ENCODE results near the gene TXNRD2. TPM values are rescaled to one million over a fixed set of nuclear protein-coding genes. Genes with fewer than 3 reads are reported as not detected.

The TXNRD2 gene
- total and polyA plus RNA-seq, 8 donors: 9.6 to 41.6 (median 14.8) TPM

DNA sequence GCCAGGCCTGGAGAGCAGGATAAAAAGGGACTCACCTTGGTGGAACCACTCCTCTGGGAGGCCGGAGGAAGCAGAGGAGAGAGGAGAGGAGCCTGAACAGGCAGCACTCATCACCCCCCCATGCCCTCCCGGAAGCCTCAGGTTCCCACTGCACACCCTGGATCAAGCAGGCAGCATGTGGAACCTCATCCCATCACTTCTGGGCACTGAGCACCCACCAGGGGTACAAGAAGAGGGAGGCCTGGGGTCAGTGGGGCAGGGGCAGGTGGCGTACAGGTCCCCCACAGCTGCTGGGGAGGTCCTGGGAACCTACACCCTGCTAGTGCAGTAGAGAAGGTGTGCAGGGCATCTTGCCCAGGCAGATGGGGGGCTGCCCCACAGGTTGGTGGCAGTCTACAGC lies 35.1 kb upstream of the TXNRD2 start:
- no peaks in the 10 kb centered on the region for H3K4me1 ChIP-seq
- no peaks in the 10 kb centered on the region for H3K36me3 ChIP-seq
- FAIRE-seq: no peak
- H3K27me3 ChIP-seq: no peaks in the 10 kb centered on the region
- TF ChIP-seq, protein P1, sequence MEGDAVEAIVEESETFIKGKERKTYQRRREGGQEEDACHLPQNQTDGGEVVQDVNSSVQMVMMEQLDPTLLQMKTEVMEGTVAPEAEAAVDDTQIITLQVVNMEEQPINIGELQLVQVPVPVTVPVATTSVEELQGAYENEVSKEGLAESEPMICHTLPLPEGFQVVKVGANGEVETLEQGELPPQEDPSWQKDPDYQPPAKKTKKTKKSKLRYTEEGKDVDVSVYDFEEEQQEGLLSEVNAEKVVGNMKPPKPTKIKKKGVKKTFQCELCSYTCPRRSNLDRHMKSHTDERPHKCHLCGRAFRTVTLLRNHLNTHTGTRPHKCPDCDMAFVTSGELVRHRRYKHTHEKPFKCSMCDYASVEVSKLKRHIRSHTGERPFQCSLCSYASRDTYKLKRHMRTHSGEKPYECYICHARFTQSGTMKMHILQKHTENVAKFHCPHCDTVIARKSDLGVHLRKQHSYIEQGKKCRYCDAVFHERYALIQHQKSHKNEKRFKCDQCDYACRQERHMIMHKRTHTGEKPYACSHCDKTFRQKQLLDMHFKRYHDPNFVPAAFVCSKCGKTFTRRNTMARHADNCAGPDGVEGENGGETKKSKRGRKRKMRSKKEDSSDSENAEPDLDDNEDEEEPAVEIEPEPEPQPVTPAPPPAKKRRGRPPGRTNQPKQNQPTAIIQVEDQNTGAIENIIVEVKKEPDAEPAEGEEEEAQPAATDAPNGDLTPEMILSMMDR (IDR thresholded peaks at IDR 0.05): no peak
- intact Hi-C loops (cut with DNase I): loop anchor here in 2 of 3 donors (10.0 kb wide), 3 partner anchors 48 to 308 kb away; partner anchors contain the start of gene TANGO2 (in 1 of the 2)
- no peak overlapping the region for H3K27ac ChIP-seq
- ATAC-seq: no peak
- 92 to 94% methylated on average over 3 of the region's 3 CpGs for WGBS, 2 donors
- no peak overlapping the region for H3K4me3 ChIP-seq
- H3K9me3 ChIP-seq: no peaks in the 10 kb centered on the region
- no peak for DNase-seq

DNA sequence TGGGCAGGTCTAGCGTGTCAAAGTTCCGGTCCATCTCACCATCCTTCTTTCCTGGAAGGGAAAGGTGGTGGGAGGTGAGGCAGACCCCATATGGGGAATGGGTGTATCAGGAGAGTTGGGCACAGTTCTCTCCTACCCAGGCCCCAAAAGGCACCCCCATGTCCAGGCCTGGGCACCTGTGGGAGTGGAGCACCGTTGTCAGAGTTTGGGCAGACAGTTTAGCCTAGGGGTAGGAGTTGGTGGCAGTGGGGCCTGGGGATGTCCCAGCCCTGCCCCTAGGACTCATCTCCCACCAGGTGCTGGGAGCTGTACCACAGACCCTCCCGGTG lies 34.1 kb upstream of the TXNRD2 start:
- H3K27ac ChIP-seq: no peak overlapping the region
- intact Hi-C loops (cut with DNase I): loop anchor here in 2 of 3 donors (10.0 kb wide), 3 partner anchors 49 to 309 kb away; partner anchors contain the start of gene TANGO2 (in 1 of the 2)
- no peak for FAIRE-seq

DNA sequence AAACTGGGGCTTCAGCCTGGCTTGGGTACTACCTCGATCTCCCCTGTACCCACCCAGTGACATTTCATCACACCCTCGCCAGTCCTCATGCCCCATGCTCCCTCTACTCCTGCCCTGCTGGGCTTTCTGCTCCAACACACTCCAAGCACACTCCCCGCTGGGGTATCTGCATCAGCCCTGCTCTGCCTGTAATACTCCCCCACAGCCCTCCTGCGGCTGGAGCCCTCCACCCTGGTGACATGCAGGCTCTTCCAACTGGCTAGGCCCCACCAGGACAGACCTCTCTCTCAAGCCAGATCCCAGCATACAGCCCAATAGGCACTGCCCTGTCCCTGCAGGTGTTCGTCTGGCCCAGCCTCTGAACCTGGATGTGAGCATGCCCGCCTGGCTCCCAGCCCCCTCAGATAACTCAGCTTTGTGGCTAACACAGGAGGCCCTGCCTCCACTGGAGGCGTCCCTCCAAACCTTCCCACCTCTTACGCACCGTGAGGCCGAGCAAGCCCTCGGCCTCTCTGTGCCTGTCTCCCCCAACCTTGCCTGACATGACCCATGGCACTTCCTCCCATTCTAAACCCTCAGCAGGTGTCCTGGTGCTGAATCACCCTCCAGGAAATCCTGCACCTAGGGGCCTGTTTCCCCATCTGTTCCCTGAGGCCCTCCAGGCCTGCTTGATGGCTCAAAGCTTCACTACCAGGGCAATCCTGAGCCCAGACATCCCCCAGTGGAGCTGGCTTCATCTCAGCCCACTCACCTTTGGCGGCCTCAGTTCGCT lies 33.5 kb upstream of the TXNRD2 start:
- FAIRE-seq: no peak
- H3K27ac ChIP-seq: no peak overlapping the region

More for the DNA sequence above, 34.1 kb upstream of the TXNRD2 start:
- TF ChIP-seq, protein P1 (IDR thresholded peaks at IDR 0.05): no peak
- WGBS, 2 donors: 83 to 90% methylated on average over 4 of the region's 4 CpGs
- ATAC-seq: no peak
- Histone ChIP-seq H3K4me1 (no peaks in the 10 kb centered on the region), H3K9me3 (no peaks in the 10 kb centered on the region), H3K4me3 (no peak overlapping the region), H3K27me3 (no peaks in the 10 kb centered on the region), H3K36me3 (no peaks in the 10 kb centered on the region)
- no peak for DNase-seq

DNA sequence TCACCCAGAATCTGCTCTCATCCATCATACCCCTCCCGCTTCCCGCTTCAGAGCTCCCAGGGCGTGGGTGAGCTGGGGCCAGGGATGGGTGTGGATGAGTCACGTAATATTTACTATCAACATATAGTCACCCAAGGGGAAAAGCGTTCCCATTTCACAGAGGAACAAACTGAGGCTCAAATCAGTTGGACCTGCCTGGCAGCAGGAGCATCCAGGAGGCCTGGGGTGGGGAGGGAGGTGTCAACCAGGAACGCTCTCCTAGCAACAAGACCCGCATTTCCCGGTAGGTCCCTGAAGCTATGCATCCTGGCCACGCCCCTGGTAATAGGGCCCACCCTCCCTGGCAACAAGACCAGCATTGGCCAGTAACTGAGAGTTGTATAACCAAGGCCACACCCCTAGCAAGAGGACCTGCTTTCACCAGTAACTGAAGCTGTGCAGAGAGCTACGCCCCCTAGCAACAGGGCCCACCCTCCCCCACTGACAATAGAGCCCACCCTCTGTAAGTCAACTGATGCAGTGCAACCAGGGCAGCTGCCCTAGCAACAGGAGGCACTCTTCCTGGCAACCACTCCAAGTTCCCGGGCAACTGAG lies 32.7 kb upstream of the TXNRD2 start:
- H3K27ac ChIP-seq: no peak overlapping the region

More for the DNA sequence above, 33.5 kb upstream of the TXNRD2 start:
- TF ChIP-seq, protein P1 (IDR thresholded peaks at IDR 0.05): no peak
- H3K36me3 ChIP-seq: no peaks in the 10 kb centered on the region
- ATAC-seq (peak in 1 of 4 donors; percentile 3), DNase-seq (no peak)
- H3K4me3 ChIP-seq: no peak overlapping the region
- H3K4me1 ChIP-seq: no peaks in the 10 kb centered on the region
- H3K9me3 ChIP-seq: no peaks in the 10 kb centered on the region
- 76 to 87% methylated on average over 13 of the region's 13 CpGs for WGBS, 2 donors
- intact Hi-C loops (cut with DNase I): loop anchor here in 2 of 3 donors (10.0 kb wide), 3 partner anchors 50 to 310 kb away; partner anchors contain the start of gene TANGO2 (in 1 of the 2)
- no peaks in the 10 kb centered on the region for H3K27me3 ChIP-seq

More for the DNA sequence above, 32.7 kb upstream of the TXNRD2 start:
- TF ChIP-seq, protein P1 (IDR thresholded peaks at IDR 0.05): no peak
- DNase-seq (peak in 1 of 6 donors; percentile 46), ATAC-seq (peak in 3 of 4 donors; percentile 32 to 51 (median 48)), FAIRE-seq (no peak)
- intact Hi-C loops (cut with DNase I): loop anchor here in 2 of 3 donors (10.0 kb wide), 3 partner anchors 50 to 310 kb away; partner anchors contain the start of gene TANGO2 (in 1 of the 2)
- Histone ChIP-seq H3K9me3 (no peaks in the 10 kb centered on the region), H3K4me3 (no peak overlapping the region), H3K36me3 (no peaks in the 10 kb centered on the region), H3K4me1 (no peaks in the 10 kb centered on the region), H3K27me3 (no peaks in the 10 kb centered on the region)
- WGBS, 2 donors: 81 to 86% methylated on average over 11 of the region's 11 CpGs
